ENCODE data around the gene MYL4. TPM values are rescaled to one million over a fixed set of nuclear protein-coding genes. Genes with fewer than 3 reads are reported as not detected.
A peak's percentile ranks its signal among the peaks of the same experiment; 100 is the strongest.

The MYL4 gene
- total RNA-seq, 1 donor from 2014 or later: 2.2 TPM

- TF ChIP-seq, protein P1, sequence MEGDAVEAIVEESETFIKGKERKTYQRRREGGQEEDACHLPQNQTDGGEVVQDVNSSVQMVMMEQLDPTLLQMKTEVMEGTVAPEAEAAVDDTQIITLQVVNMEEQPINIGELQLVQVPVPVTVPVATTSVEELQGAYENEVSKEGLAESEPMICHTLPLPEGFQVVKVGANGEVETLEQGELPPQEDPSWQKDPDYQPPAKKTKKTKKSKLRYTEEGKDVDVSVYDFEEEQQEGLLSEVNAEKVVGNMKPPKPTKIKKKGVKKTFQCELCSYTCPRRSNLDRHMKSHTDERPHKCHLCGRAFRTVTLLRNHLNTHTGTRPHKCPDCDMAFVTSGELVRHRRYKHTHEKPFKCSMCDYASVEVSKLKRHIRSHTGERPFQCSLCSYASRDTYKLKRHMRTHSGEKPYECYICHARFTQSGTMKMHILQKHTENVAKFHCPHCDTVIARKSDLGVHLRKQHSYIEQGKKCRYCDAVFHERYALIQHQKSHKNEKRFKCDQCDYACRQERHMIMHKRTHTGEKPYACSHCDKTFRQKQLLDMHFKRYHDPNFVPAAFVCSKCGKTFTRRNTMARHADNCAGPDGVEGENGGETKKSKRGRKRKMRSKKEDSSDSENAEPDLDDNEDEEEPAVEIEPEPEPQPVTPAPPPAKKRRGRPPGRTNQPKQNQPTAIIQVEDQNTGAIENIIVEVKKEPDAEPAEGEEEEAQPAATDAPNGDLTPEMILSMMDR (IDR thresholded peaks at IDR 0.05; ENCODE audit: unreplicated experiment): no peak
- Mint-ChIP-seq H3K4me3 (ENCODE audit: unreplicated experiment) (peak within 1 kb of the TSS; percentile 86), H3K36me3 (ENCODE audit: low read depth, unreplicated experiment) (no peaks in the 10 kb centered on the region), H3K4me1 (ENCODE audit: unreplicated experiment) (peaks cover 3% of the 10 kb centered on the region), H3K9me3 (ENCODE audit: unreplicated experiment) (no peaks in the 10 kb centered on the region), H3K27ac (ENCODE audit: unreplicated experiment) (peak within 1 kb of the TSS; percentile 52), H3K27me3 (ENCODE audit: unreplicated experiment) (peaks cover 12% of the 10 kb centered on the region)
- DNase-seq (ENCODE audit: low spot score): peak; percentile 75
These were observed 44.6 kb downstream of the MYL4 start, which contains the start of gene ITGB3 for GRCh38 chr17:47253541-47254402. ITGB3 (plus strand) TSS chr17:47253827; CDS start chr17:47253862, 35 bp downstream.

DNA sequence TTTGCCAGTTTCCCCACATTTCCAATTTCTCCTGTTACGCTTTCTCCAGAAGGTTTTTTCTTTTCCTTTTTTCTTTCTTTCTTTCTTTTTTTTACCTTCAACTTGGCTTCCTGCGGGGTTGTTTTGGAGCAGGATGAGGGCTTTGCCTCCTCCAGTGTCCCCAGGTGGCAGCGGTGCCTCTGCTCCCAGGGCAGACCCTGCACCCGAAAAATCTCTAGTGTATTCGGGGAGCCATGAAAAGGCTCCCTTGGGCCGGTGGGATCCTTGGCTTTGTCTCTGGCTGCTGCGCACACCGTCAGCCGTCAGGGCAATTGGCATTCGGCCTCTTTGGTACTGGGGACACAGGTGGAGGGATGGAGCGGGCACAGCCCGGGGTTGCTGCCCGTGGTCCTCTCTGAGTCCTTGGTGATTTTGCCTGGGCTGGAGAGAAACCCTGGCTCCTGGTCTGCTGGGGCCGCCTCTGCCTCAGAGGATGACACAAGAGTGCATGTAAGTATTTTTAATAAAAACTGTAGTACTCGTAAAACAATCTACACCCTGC, 45.3 kb downstream of the MYL4 start:
- peaks cover 12% of the 10 kb centered on the region for H3K27me3 Mint-ChIP-seq (ENCODE audit: unreplicated experiment)

GRCh38 chr17:47257651-47258339, 48.6 kb downstream of the MYL4 start:
- TF ChIP-seq, protein P1 (IDR thresholded peaks at IDR 0.05; ENCODE audit: unreplicated experiment): no peak
- Mint-ChIP-seq H3K4me3 (ENCODE audit: unreplicated experiment) (no peak overlapping the region), H3K9me3 (ENCODE audit: unreplicated experiment) (no peaks in the 10 kb centered on the region), H3K4me1 (ENCODE audit: unreplicated experiment) (peaks cover 6% of the 10 kb centered on the region), H3K27me3 (ENCODE audit: unreplicated experiment) (peaks cover 10% of the 10 kb centered on the region), H3K27ac (ENCODE audit: unreplicated experiment) (no peak overlapping the region), H3K36me3 (ENCODE audit: low read depth, unreplicated experiment) (no peaks in the 10 kb centered on the region)
- DNase-seq (ENCODE audit: low spot score): no peak

More for the DNA sequence above, 45.3 kb downstream of the MYL4 start:
- Mint-ChIP-seq H3K4me3 (ENCODE audit: unreplicated experiment) (peak overlapping the region; percentile 86), H3K36me3 (ENCODE audit: low read depth, unreplicated experiment) (no peaks in the 10 kb centered on the region), H3K27ac (ENCODE audit: unreplicated experiment) (peak overlapping the region; percentile 52), H3K9me3 (ENCODE audit: unreplicated experiment) (no peaks in the 10 kb centered on the region), H3K4me1 (ENCODE audit: unreplicated experiment) (peaks cover 3% of the 10 kb centered on the region)
- no peak for DNase-seq (ENCODE audit: low spot score)
- TF ChIP-seq, protein P1 (IDR thresholded peaks at IDR 0.05; ENCODE audit: unreplicated experiment): no peak

DNA sequence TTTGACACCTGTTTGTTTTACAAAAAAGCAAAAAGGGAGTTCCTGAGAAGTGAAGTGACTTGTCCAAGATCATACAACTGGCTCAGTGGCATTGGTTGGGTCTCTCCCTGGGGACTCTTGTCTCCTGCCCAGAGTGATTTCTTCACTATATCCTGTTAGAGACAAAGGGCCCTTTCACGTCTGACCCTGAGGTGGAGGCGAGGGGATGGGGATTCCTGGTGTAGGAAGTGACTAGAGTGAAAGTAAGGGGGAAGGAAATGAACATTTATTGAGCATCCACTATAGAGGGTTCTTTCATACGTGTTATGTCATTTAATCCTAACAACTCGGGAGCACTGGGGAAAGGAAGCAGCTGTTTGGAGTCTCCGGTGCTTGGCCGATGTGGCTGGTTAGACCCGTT, 53.4 kb downstream of the MYL4 start:
- H3K9me3 Mint-ChIP-seq (ENCODE audit: unreplicated experiment): no peaks in the 10 kb centered on the region

More for the DNA sequence above, 53.4 kb downstream of the MYL4 start:
- Mint-ChIP-seq H3K4me3 (ENCODE audit: unreplicated experiment) (no peak overlapping the region), H3K27me3 (ENCODE audit: unreplicated experiment) (peaks cover 5% of the 10 kb centered on the region), H3K4me1 (ENCODE audit: unreplicated experiment) (peaks cover 4% of the 10 kb centered on the region), H3K27ac (ENCODE audit: unreplicated experiment) (no peak overlapping the region), H3K36me3 (ENCODE audit: low read depth, unreplicated experiment) (no peaks in the 10 kb centered on the region)
- no peak for DNase-seq (ENCODE audit: low spot score)
- TF ChIP-seq, protein P1 (IDR thresholded peaks at IDR 0.05; ENCODE audit: unreplicated experiment): no peak
